Liver (tissue), 9 donors: ENCODE measurements around the gene GYG2. TPM values are rescaled to one million over a fixed set of nuclear protein-coding genes. Genes with fewer than 3 reads are reported as not detected.

Experiments used
- DNase-seq: peaks from one replicate; pipeline ENCODE4 v3.0.0-alpha.2; 2017; ENCODE audit warnings: low spot score
- H3K27ac ChIP-seq, 2 donors: one replicate each; pipeline ENCODE4 v1.7.0; 2013; ENCODE audit warnings: inconsistent platforms in 2 of 2, low read length in 2 of 2, control low read depth in 1 of 2, low read depth in 1 of 2, mild to moderate bottlenecking in 1 of 2
- H3K27me3 ChIP-seq, 4 donors: one replicate each; pipeline versions ENCODE4 v1.6.1 to v1.7.0; 2013; ENCODE audit warnings: low read length in 3 of 4, inconsistent platforms in 1 of 4, mild to moderate bottlenecking in 1 of 4, moderate library complexity in 1 of 4; ENCODE audit not compliant: control insufficient read depth in 4 of 4, insufficient read depth in 4 of 4
- H3K36me3 ChIP-seq, 4 donors: one replicate each; pipeline versions ENCODE4 v1.6.1 to v1.7.0; 2013; ENCODE audit warnings: low read length in 3 of 4, mild to moderate bottlenecking in 3 of 4, low read depth in 1 of 4, moderate library complexity in 1 of 4; ENCODE audit not compliant: control insufficient read depth in 4 of 4, insufficient read depth in 3 of 4
- H3K4me1 ChIP-seq, 4 donors: one replicate each; pipeline versions ENCODE4 v1.6.1 to v1.7.0; 2013; ENCODE audit warnings: low read length in 3 of 4, mild to moderate bottlenecking in 3 of 4, moderate library complexity in 1 of 4; ENCODE audit not compliant: control insufficient read depth in 4 of 4, insufficient read depth in 4 of 4
- H3K4me3 ChIP-seq, 3 donors: one replicate each; pipeline versions ENCODE4 v1.6.1 to v1.7.0; 2013; ENCODE audit warnings: low read length in 3 of 3, control low read depth in 1 of 3, low read depth in 1 of 3, mild to moderate bottlenecking in 1 of 3
- H3K9ac ChIP-seq, 2 donors: one replicate each; pipeline ENCODE4 v1.7.0; 2013; ENCODE audit warnings: low read length in 2 of 2, mild to moderate bottlenecking in 2 of 2, moderate library complexity in 2 of 2, control low read depth in 1 of 2, low read depth in 1 of 2
- H3K9me3 ChIP-seq, 4 donors: one replicate each; pipeline versions ENCODE4 v1.6.1 to v1.7.0; 2013; ENCODE audit warnings: low read length in 3 of 4; ENCODE audit not compliant: control insufficient read depth in 4 of 4
- EGR1 ChIP-seq, 2 donors: IDR thresholded peaks; 2 replicates each; pipeline ENCODE4 v1.6.1; 2016 to 2018; ENCODE audit warnings: antibody characterized with exemption in 2 of 2, low read depth in 2 of 2
- FOXA2 ChIP-seq: IDR thresholded peaks from 2 replicates; pipeline ENCODE4 v1.6.1; 2016; ENCODE audit warnings: antibody characterized with exemption
- GABPA ChIP-seq, 2 donors: IDR thresholded peaks in 1 of 2; conservative IDR thresholded peaks in 1 of 2; 2 replicates each; pipeline ENCODE4 v1.6.1; 2016; ENCODE audit warnings: antibody characterized with exemption in 2 of 2, mild to moderate bottlenecking in 1 of 2, moderate library complexity in 1 of 2
- HNF4A ChIP-seq, 2 donors: conservative IDR thresholded peaks; 2 replicates each; pipeline ENCODE4 v1.6.1; 2016; ENCODE audit warnings: antibody characterized with exemption in 2 of 2, mild to moderate bottlenecking in 2 of 2
- HNF4G ChIP-seq: IDR thresholded peaks from 2 replicates; pipeline ENCODE4 v1.6.1; 2016; ENCODE audit warnings: antibody characterized with exemption
- NR2F2 ChIP-seq: IDR thresholded peaks from 2 replicates; pipeline ENCODE4 v1.6.1; 2016; ENCODE audit warnings: antibody characterized with exemption
- RAD21 ChIP-seq, 2 donors: IDR thresholded peaks; 2 replicates each; pipeline ENCODE4 v1.6.1; 2016; ENCODE audit warnings: antibody characterized with exemption in 2 of 2, mild to moderate bottlenecking in 2 of 2
- RXRA ChIP-seq, 2 donors: IDR thresholded peaks; 2 replicates each; pipeline ENCODE4 v1.6.1; 2017 to 2018; ENCODE audit warnings: antibody characterized with exemption in 2 of 2, mild to moderate bottlenecking in 1 of 2
- SP1 ChIP-seq: IDR thresholded peaks from 2 replicates; pipeline ENCODE4 v1.6.1; 2018; ENCODE audit warnings: antibody characterized with exemption, mild to moderate bottlenecking
- YY1 ChIP-seq: IDR thresholded peaks from 2 replicates; pipeline ENCODE4 v1.6.1; 2016; ENCODE audit warnings: antibody characterized with exemption, mild to moderate bottlenecking
- WGBS: extraction: QIAGEN DNeasy Blood & Tissue Kit; methylation state at CpG from one replicate; pipeline ENCODE4 v1.1.7; 2013; 5-methylcytosine and 5-hydroxymethylcytosine counted together
- polyA plus RNA-seq, 2 donors: library from polyadenylated mRNA; stranded (reverse) in 1 of 2; unstranded in 1 of 2; fragments of 200-250 nt in 1 of 2; fragments of >200 nt in 1 of 2; fragmentation: Nextera tagmentation in 1 of 2; extraction: Ambion mirVana in 1 of 2; gene quantifications; one replicate each; pipeline versions ENCODE4 v1.2.1 to v1.2.3, GENCODE V29; 2013 to 2015
- total RNA-seq, 2 donors: library from RNA; depleted of rRNA; stranded (reverse); fragments of >200 nt; gene quantifications; one replicate each; pipeline ENCODE4 v1.2.3, GENCODE V29; 2014
- TF ChIP-seq, protein P1 (sequence below): IDR thresholded peaks from 2 replicates; pipeline ENCODE4 v1.6.1; 2016; ENCODE audit warnings: antibody characterized with exemption
- TF ChIP-seq, protein P2 (sequence below): IDR thresholded peaks from 2 replicates; pipeline ENCODE4 v1.6.1; 2016; ENCODE audit warnings: antibody characterized with exemption
- TF ChIP-seq, protein P3 (sequence below): IDR thresholded peaks from 2 replicates; pipeline ENCODE4 v1.6.1; 2016; ENCODE audit warnings: antibody characterized with exemption
- donor health status: healthy.
- donor health status: healthy.
- donor health status: healthy.
- donor health status: healthy.
- donor health status: healthy.

The GYG2 gene
- total and polyA plus RNA-seq, 4 donors = 11.3 to 32.6 (median 14.3) TPM

DNA sequence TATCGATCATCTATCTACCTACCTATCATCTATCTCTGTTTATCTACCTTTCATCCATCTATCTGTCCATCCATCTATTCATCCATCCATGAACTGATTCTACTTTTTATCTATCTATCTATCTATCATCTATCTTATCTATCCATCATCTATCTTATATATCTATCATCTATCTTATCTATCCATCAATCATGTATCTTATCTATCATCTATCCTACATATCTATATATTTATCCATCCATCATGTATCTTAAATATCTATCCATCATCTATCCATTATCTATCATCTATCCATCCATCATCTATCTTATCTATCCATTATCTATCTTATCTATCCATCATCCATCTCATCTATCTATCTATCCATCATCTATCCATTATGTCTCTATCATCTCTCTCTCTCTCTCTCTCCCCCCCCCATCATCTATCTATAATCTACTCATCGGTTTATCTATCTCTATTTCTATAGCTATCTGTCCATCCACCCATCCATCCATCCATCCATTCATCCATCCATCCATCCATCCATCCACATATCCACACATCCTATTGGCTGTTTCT, 79.5 kb downstream of the GYG2 start:
- no peaks in the 10 kb centered on the region for H3K27me3 ChIP-seq
- TF ChIP-seq FOXA2 (no peak), RXRA (IDR thresholded peaks at IDR 0.05) (no peak), YY1 (no peak), HNF4A (conservative IDR thresholded peaks at IDR 0.05) (no peak), HNF4G (no peak), SP1 (no peak), EGR1 (IDR thresholded peaks at IDR 0.05; ENCODE audit: low read depth in 2 of 2) (no peak), RAD21 (IDR thresholded peaks at IDR 0.05) (no peak), GABPA (IDR thresholded peaks at IDR 0.05 in 1 of 2, conservative IDR thresholded peaks at IDR 0.05 in 1 of 2) (no peak)
- TF ChIP-seq, protein P1, sequence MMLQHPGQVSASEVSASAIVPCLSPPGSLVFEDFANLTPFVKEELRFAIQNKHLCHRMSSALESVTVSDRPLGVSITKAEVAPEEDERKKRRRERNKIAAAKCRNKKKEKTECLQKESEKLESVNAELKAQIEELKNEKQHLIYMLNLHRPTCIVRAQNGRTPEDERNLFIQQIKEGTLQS = no peak
- TF ChIP-seq, protein P2, sequence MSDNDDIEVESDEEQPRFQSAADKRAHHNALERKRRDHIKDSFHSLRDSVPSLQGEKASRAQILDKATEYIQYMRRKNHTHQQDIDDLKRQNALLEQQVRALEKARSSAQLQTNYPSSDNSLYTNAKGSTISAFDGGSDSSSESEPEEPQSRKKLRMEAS = no peak
- no peak overlapping the region for H3K9ac ChIP-seq
- H3K4me3 ChIP-seq = no peak overlapping the region
- H3K4me1 ChIP-seq = no peaks in the 10 kb centered on the region
- peaks cover 0 to 40% (median 6%) of the 10 kb centered on the region in 4 donors for H3K36me3 ChIP-seq
- peaks cover 0 to 12% (median 0%) of the 10 kb centered on the region in 4 donors for H3K9me3 ChIP-seq
- no peak for DNase-seq
- no peak overlapping the region for H3K27ac ChIP-seq
- 96% methylated on average over 2 of the region's 2 CpGs for WGBS

DNA sequence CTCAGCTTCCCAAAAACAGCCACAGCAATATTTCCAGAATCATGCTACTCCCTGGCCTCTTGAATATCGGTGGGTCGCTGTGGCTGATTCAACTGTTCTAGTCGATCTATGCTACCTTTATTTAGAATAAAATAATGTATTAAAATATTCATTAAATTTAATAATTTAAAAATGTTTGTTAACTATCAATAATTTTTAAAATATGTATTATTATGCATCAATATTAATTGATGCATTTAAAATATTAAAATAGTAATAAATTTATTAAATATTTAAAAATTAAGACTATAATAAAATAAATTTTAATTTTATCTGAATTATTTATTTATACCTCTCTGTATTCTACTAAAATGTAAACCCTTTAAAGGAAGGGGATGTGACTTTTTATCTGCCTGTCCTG, 81.4 kb downstream of the GYG2 start:
- WGBS = 97% methylated on average over 3 of the region's 3 CpGs
- DNase-seq = no peak

DNA sequence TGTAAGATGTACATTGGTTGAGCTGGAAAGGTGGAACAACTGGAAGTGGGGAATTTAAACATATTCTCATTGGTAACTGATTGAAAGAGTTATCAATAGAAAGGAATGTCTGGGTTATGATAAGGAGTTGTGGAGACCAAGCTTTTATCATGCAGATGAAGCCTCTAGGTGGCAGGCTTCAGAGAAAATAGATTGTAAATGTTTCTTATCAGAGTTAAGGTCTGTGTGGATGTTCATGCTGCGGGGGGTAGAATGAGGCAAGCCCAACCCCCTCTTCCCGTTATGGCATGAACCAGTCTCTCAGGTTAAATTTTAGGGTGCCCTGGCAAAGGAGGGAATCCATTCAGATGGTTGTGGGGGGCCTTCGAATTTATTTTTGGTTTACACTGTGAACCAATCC, 84.4 kb downstream of the GYG2 start:
- Histone ChIP-seq H3K9me3 (no peaks in the 10 kb centered on the region), H3K27me3 (no peaks in the 10 kb centered on the region), H3K4me1 (no peaks in the 10 kb centered on the region), H3K27ac (no peak overlapping the region), H3K9ac (no peak overlapping the region), H3K4me3 (no peak overlapping the region), H3K36me3 (peaks cover 1 to 35% (median 16%) of the 10 kb centered on the region in 4 donors)
- whole genome bisulfite sequencing = 72% methylated on average over 3 of the region's 3 CpGs
- DNase-seq = no peak
- peak in 1 of 2 donors; percentile 24 for TF ChIP-seq RAD21 (IDR thresholded peaks at IDR 0.05)
- TF ChIP-seq, protein P3, sequence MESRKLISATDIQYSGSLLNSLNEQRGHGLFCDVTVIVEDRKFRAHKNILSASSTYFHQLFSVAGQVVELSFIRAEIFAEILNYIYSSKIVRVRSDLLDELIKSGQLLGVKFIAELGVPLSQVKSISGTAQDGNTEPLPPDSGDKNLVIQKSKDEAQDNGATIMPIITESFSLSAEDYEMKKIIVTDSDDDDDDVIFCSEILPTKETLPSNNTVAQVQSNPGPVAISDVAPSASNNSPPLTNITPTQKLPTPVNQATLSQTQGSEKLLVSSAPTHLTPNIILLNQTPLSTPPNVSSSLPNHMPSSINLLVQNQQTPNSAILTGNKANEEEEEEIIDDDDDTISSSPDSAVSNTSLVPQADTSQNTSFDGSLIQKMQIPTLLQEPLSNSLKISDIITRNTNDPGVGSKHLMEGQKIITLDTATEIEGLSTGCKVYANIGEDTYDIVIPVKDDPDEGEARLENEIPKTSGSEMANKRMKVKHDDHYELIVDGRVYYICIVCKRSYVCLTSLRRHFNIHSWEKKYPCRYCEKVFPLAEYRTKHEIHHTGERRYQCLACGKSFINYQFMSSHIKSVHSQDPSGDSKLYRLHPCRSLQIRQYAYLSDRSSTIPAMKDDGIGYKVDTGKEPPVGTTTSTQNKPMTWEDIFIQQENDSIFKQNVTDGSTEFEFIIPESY = no peak

More for the DNA sequence above, 81.4 kb downstream of the GYG2 start:
- no peak overlapping the region for H3K9ac ChIP-seq
- TF ChIP-seq, protein P3 = no peak
- TF ChIP-seq NR2F2 (no peak), GABPA (IDR thresholded peaks at IDR 0.05 in 1 of 2, conservative IDR thresholded peaks at IDR 0.05 in 1 of 2) (no peak)
- H3K4me1 ChIP-seq = no peaks in the 10 kb centered on the region
- H3K4me3 ChIP-seq = no peak overlapping the region
- H3K36me3 ChIP-seq = peaks cover 0 to 38% (median 10%) of the 10 kb centered on the region in 4 donors
- H3K9me3 ChIP-seq = no peaks in the 10 kb centered on the region
- no peaks in the 10 kb centered on the region for H3K27me3 ChIP-seq
- no peak overlapping the region for H3K27ac ChIP-seq
